Kidney (tissue), 14 donors: ENCODE measurements around the gene ILKAP. TPM values are rescaled to one million over a fixed set of nuclear protein-coding genes. Genes with fewer than 3 reads are reported as not detected.

Source experiments
- DNase-seq, 5 donors: peaks; one replicate each; pipeline ENCODE4 v3.0.0-alpha.2; 2013 to 2020
- FAIRE-seq: peaks from 2 replicates; lab custom pipeline; 2012; peaks lifted over from hg19 to GRCh38; lab: Jason Lieb, UNC
- H3K27ac ChIP-seq, 2 donors: one replicate each; pipeline ENCODE4 v1.7.0; 2013; ENCODE audit warnings: low read depth in 2 of 2, low read length in 2 of 2, inconsistent platforms in 1 of 2
- H3K27me3 ChIP-seq: one replicate; pipeline ENCODE4 v1.7.1; 2013; ENCODE audit warnings: low read length, inconsistent platforms; ENCODE audit not compliant: control insufficient read depth, insufficient read depth
- H3K36me3 ChIP-seq, 3 donors: one replicate each; pipeline versions ENCODE4 v1.7.0 to v1.7.1; 2013; ENCODE audit warnings: low read length in 3 of 3, control low read depth in 1 of 3, inconsistent platforms in 1 of 3; ENCODE audit not compliant: insufficient read depth in 3 of 3, control insufficient read depth in 2 of 3
- H3K4me1 ChIP-seq, 3 donors: one replicate each; pipeline versions ENCODE4 v1.7.0 to v1.7.1; 2013; ENCODE audit warnings: low read length in 3 of 3, inconsistent platforms in 1 of 3, low read depth in 1 of 3; ENCODE audit not compliant: control insufficient read depth in 2 of 3, insufficient read depth in 2 of 3
- H3K4me3 ChIP-seq, 3 donors: one replicate each; pipeline versions ENCODE4 v1.7.0 to v1.8.1; 2013; ENCODE audit warnings: low read length in 3 of 3, control low read depth in 1 of 3, inconsistent platforms in 1 of 3
- H3K9ac ChIP-seq, 3 donors: one replicate each; pipeline versions ENCODE4 v1.7.0 to v1.7.1; 2013; ENCODE audit warnings: low read length in 3 of 3, control low read depth in 1 of 3, inconsistent platforms in 1 of 3
- H3K9me3 ChIP-seq, 3 donors: one replicate each; pipeline versions ENCODE4 v1.7.0 to v1.7.1; 2013; ENCODE audit warnings: low read length in 3 of 3, control low read depth in 1 of 3, inconsistent platforms in 1 of 3; ENCODE audit not compliant: control insufficient read depth in 2 of 3, insufficient read depth in 1 of 3
- CTCF ChIP-seq: IDR thresholded peaks from 3 replicates; pipeline ENCODE4 v1.5.1; 2012; ENCODE audit warnings: mild to moderate bottlenecking, moderate library complexity, borderline replicate concordance; ENCODE audit not compliant: insufficient read depth; ENCODE audit errors: extremely low read depth
- intact Hi-C: fragments of 100-400 bp; cut with DNase I; formaldehyde crosslinking; loops from one replicate; pipeline ENCODE4 v1.11.1; 2022
- polyA plus RNA-seq: library from polyadenylated mRNA; stranded (reverse); fragments of 350-450 nt; fragmentation: Illumina TruSeq; extraction: RNeasy Lipid Tissue Mini Kit (QIAGEN cat#74804); gene quantifications from one replicate; pipeline ENCODE4 v1.2.3, GENCODE V29; 2014; ENCODE audit warnings: low read depth, low replicate concordance; ENCODE audit not compliant: insufficient read depth
- total RNA-seq: library from RNA; stranded (reverse); fragmentation: NEBNext Ultra II Directional; extraction: Animal tissue kit (Norgen Biotek cat#: 25700); gene quantifications from one replicate; pipeline ENCODE4 v1.2.1, GENCODE V29; 2021
- donor health status: control.
- donor health status: control.
- donor health status: control.
- donor health status: control.
- donor health status: control.
- donor health status: DM: yes; HTN: yes; CAD: no.
- donor health status: Normal renal cell carcinoma (clear cell type).

The ILKAP gene
- total and polyA plus RNA-seq, 2 donors from 2014 or later, result 38.4 to 47.7 TPM

- H3K9me3 ChIP-seq, result no peaks in the 10 kb centered on the region
- H3K9ac ChIP-seq, result no peak overlapping the region
- H3K4me1 ChIP-seq, result peaks cover 0 to 6% (median 2%) of the 10 kb centered on the region in 3 donors
- H3K27ac ChIP-seq, result no peak overlapping the region
- intact Hi-C loops, result no loop called here
- DNase-seq (peak in 1 of 5 donors; percentile 31), FAIRE-seq (no peak)
- H3K4me3 ChIP-seq, result no peak overlapping the region
- no peaks in the 10 kb centered on the region for H3K36me3 ChIP-seq
- H3K27me3 ChIP-seq, result peaks cover 3% of the 10 kb centered on the region
- TF ChIP-seq CTCF, result no peak
These were observed 33.1 kb upstream of the ILKAP start for GRCh38 chr2:238236571-238236970.

GRCh38 chr2:238235856-238236255, 32.4 kb upstream of the ILKAP start:
- Histone ChIP-seq H3K9ac (no peak overlapping the region), H3K27me3 (peaks cover 3% of the 10 kb centered on the region), H3K9me3 (no peaks in the 10 kb centered on the region), H3K4me3 (no peak overlapping the region), H3K36me3 (no peaks in the 10 kb centered on the region), H3K4me1 (peaks cover 0 to 6% (median 2%) of the 10 kb centered on the region in 3 donors), H3K27ac (no peak overlapping the region)
- intact Hi-C loops, result no loop called here
- TF ChIP-seq CTCF, result no peak
- FAIRE-seq (no peak), DNase-seq (peak in 1 of 5 donors; percentile 36)

GRCh38 chr2:238235331-238235732, 31.8 kb upstream of the ILKAP start:
- TF ChIP-seq CTCF, result no peak
- Histone ChIP-seq H3K9ac (no peak overlapping the region), H3K36me3 (no peaks in the 10 kb centered on the region), H3K4me1 (peaks cover 0 to 6% (median 4%) of the 10 kb centered on the region in 3 donors), H3K27me3 (peaks cover 3% of the 10 kb centered on the region), H3K9me3 (no peaks in the 10 kb centered on the region), H3K27ac (no peak overlapping the region), H3K4me3 (no peak overlapping the region)
- FAIRE-seq (no peak), DNase-seq (peak in 1 of 5 donors; percentile 55)
- intact Hi-C loops, result no loop called here

- Histone ChIP-seq H3K9me3 (no peaks in the 10 kb centered on the region), H3K4me1 (peaks cover 0 to 6% (median 2%) of the 10 kb centered on the region in 3 donors), H3K36me3 (no peaks in the 10 kb centered on the region), H3K4me3 (no peak overlapping the region), H3K9ac (no peak overlapping the region), H3K27ac (no peak overlapping the region), H3K27me3 (peaks cover 3% of the 10 kb centered on the region)
- intact Hi-C loops, result no loop called here
- FAIRE-seq (no peak), DNase-seq (no peak)
- no peak for TF ChIP-seq CTCF
These were observed 30.1 kb upstream of the ILKAP start for GRCh38 chr2:238233625-238234024.
